GM12874 (cell line): Measurements from ENCODE around the gene PTGFRN.

ENCODE experiments used
- TF ChIP-seq, protein P1 (sequence below): IDR thresholded peaks from 2 replicates; pipeline ENCODE4 v1.5.1; 2011; ENCODE audit warnings: low read depth, mild to moderate bottlenecking, control low read depth, low read length, moderate library complexity; ENCODE audit not compliant: insufficient read depth

Gene PTGFRN

DNA sequence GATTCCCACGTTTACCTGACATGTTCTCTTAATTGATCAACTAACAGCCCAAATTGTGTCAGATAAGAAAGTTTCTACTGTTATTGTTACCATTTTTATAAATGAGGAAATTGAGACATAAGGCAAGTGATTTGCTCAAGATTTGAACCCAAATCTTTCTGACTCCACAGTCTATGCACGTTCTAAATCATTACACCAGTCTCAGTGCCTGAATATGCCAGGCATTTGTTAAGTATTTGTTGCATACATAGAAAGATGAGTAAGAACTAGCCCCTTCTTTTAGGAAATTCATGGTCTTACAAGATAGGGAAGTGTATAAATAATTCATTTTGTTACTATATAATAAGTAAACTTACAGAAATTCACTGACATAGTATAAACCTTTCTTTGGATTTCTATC, 84.7 kb downstream of the PTGFRN start:
- TF ChIP-seq, protein P1, sequence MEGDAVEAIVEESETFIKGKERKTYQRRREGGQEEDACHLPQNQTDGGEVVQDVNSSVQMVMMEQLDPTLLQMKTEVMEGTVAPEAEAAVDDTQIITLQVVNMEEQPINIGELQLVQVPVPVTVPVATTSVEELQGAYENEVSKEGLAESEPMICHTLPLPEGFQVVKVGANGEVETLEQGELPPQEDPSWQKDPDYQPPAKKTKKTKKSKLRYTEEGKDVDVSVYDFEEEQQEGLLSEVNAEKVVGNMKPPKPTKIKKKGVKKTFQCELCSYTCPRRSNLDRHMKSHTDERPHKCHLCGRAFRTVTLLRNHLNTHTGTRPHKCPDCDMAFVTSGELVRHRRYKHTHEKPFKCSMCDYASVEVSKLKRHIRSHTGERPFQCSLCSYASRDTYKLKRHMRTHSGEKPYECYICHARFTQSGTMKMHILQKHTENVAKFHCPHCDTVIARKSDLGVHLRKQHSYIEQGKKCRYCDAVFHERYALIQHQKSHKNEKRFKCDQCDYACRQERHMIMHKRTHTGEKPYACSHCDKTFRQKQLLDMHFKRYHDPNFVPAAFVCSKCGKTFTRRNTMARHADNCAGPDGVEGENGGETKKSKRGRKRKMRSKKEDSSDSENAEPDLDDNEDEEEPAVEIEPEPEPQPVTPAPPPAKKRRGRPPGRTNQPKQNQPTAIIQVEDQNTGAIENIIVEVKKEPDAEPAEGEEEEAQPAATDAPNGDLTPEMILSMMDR, result no peak

DNA sequence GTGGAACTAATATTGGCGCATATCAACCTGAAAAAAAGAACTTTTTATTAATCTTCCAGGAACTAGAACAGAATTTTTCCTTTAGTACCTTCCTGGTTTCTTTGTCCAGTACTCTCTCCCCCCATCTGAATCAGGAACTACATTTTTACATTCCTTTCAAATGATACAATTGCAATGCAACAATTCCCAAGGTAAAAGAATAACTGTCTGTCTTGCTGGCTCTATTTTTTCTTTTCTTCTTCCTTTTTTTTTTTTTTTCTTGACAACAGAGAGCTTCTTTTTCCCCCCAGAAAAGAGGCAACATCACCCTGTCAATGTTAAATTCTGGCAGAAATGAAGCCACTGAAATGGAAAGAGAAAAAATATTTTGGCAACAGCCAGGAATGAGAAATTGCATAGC, 87.3 kb downstream of the PTGFRN start:
- TF ChIP-seq, protein P1, result no peak

DNA sequence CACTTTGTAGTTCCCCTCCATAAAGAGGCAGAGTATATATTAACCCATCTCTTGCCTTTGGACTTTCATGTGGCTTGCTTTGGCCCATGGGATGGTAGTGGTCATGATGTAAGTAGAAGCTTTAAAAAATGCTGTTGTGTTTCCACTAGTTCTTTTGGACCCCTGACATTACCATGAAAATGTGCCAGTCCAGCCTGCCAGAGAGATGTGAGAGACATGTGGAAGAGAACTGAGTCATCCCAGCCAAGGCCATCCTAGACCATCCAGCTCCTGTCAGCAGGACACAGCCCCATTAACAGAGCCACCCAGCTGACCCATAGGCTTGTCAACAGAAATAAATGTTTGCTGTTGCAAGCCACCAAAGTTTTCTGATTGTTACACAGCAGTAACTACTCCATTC, 87.9 kb downstream of the PTGFRN start:
- TF ChIP-seq, protein P1, result no peak

DNA sequence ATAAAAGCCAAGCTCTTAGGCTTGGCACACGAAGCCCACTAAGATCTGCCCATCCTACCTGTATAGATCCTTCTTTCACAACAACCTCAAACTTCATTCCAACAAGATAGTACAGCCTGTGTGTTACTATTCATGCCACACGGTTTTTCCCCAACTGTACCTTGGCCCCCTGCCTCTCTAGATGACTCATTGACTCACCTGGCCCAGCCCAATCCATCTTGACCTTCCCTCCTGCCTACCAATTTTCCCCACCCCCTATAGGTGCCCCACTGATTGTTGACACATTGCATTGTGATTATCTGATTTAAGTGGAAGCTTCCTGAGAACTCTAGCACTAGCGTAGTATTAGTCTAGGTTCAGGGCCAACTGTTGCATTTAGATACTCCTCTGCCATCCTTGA, 89.9 kb downstream of the PTGFRN start:
- TF ChIP-seq, protein P1, result no peak

DNA sequence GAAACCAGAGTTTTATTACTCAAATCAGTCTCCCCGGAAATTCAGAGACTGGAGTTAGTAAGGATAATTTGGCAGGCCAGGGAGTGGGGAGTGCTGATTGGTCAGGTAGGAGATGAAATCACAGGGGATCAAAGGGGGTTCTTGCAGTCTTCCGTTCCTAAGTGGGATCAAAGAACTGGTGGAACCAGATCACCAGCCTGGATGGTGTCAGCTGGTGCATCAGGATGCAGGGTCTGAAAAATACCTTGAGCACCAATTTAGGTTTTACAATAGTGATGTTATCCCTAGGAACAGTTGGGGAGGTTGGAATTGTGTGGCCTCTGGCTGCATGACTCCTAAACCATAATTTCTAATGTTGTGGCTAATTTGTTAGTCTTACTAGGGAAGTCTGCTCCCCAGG, 90.4 kb downstream of the PTGFRN start:
- TF ChIP-seq, protein P1, result no peak

DNA sequence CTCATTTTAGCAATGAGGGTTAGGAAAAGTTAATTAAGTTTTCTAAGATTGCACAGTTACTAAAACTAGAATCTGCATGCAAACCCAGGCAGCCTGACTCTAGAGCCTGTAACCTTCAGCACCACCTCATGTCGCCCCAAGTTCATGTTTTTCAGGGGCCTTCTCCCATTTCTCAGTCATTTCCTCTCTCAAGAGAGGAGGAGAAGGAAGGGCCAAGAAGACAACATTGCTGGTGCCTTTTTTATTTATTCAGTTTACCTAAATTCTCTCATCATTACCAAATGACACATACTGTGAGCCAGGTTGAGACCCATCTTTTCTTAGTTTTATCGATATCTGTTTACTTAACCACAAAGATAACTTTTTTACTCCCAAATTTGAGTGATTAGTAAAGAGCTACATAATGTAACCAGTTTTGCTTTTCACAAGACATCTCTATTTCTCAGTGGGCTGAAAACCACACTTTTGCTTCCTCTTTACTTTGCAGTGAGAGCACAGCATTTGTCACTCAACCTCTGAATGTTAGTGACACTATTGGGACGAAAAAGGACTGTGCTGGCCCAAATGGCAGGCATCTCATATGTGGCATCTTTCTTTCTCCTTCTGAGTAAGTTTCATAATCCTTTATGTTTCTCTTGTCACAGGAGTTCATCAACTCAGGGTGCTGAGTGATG, 91.7 kb downstream of the PTGFRN start, which contains the start of gene CD101:
Gene CD101, plus strand, starts transcription at position 507 of the 674 bp plus-strand sequence. Its CDS starts 58 bp downstream, at position 565.
- TF ChIP-seq, protein P1, result no peak

DNA sequence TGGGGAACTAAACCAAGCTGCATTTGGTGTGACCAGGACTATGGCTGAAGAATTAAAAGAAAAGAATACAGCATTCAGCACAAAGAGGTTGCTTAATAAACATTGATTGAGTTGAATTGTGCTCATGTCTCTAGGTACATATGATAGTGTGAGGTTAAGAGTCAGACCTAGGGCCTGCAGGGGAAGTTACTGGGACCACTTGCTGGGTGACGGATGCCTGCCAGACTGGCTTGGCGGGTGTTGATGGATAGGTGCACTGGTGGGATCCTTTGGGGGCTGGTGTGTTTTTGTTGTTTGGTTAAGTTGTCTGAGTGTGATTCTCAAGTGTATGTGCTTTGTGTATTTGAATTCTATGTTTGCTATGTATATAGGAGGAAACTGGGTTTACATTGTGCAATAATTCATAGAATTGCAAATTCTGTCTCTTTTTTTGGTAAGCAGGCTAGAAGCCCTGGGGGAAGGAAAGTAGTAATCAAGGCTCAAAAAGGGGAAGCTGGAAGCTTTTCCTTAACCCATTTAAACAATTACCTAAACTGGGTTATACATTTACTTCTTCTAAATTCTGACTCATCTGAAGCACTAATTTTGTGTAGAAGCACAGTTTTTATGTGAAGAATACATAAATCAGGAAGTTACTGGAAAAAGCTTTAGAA, 93.6 kb downstream of the PTGFRN start:
- TF ChIP-seq, protein P1, result no peak
